NCI-H345 (cell line): Measurements from ENCODE around the gene PSMC5.

ENCODE experiments used
- DNase-seq: peaks from one replicate; lab custom pipeline; 2025; lab: John Stamatoyannopoulos, UW

PSMC5 gene

GRCh38 chr17:63820963-63821561 lies 6.2 kb upstream of the PSMC5 start:
- DNase-seq: no peak

- DNase-seq: no peak
These were observed 5.4 kb upstream of the PSMC5 start for GRCh38 chr17:63821804-63822203.

DNA sequence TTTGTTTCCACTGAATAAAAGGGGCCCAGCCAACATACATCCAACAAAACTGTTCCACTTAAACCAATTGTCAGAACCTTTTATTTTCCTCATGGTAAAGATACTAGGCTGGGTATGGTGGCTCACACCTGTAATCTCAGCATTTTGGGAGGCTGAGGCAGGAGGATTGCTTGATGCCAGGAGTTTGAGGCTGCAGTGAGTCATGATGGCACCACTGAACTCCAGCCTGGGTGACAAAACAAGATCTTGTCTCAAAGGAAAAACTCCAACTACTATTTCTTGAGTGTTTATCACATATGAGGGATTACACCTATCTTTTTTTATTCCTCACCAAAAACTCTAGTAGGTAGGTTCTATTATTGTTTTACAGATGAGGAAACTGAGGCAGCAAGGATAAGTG lies 4.7 kb upstream of the PSMC5 start:
- no peak for DNase-seq

- DNase-seq: no peak
These were observed 3.4 kb upstream of the PSMC5 start for GRCh38 chr17:63823659-63824331.

DNA sequence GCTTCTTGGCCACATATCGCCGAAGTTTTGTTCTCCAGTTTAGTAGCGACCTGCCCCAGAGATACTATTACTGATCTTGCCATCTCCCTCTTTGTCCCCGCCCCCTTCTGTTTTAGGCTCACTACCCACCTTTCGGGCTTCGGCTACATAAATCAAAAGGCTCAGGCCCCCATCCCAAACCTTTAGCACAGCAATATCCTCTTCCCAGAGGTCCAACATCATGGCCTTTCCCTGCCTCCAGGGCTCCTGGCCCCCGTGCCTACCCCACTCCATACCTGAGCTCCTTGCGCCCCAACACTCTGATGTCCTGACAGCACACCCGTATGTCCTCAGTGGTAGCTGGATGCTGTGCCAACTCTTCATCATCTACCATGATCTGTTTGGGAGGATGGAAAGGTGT lies 2.9 kb upstream of the PSMC5 start:
- DNase-seq: no peak

GRCh38 chr17:63826468-63827001 lies 696 bp upstream of the PSMC5 start:
- DNase-seq: no peak

- no peak for DNase-seq
These were observed 580 bp downstream of the PSMC5 start for GRCh38 chr17:63827801-63828221.

- DNase-seq: no peak
These were observed 1.7 kb downstream of the PSMC5 start for GRCh38 chr17:63828936-63829335.

DNA sequence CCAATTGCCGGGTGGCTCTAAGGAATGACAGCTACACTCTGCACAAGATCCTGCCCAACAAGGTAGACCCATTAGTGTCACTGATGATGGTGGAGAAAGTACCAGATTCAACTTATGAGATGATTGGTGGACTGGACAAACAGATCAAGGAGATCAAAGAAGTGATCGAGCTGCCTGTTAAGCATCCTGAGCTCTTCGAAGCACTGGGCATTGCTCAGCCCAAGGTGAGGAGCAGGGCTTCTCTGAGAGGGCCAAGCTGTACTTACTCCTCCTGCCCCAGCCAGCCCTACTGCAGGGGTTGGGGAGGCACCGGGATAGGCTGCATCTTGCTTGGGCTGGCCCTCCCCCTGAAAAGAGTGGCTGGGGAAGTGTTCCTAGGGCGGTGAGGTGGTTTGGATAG lies 3.0 kb downstream of the PSMC5 start:
- no peak for DNase-seq

- DNase-seq: no peak
These were observed 3.8 kb downstream of the PSMC5 start for GRCh38 chr17:63830904-63831491.

DNA sequence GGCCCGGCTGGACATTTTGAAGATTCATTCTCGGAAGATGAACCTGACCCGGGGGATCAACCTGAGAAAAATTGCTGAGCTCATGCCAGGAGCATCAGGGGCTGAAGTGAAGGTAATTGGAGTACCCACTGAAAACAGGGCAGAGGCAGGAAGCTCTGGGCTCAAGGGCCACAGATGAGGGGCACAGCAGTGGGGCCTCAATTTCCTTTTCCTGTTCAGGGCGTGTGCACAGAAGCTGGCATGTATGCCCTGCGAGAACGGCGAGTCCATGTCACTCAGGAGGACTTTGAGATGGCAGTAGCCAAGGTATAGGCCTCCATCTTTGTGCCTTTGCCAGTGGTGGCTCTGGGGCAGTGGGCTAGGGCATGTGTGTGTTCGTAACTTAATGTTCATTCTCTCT lies 4.3 kb downstream of the PSMC5 start:
- no peak for DNase-seq

DNA sequence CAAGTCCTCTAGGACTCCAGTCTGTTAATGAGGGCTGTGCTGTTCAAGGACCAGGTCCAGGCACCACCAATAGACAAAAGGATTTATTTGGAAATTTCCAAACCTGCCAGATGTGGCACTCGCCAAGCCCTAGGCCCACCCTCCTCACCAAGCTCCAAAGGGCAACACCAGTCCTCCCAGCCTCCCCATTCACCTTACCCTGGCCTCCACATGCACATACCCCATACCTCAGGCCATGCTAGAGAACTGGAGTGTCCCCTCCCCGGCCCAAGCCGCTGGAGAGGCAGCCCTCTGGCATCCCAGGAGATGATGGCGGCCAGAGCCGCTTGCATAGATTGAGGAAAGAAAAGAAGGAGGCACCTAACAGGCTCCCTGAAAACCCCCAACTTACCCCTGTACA lies 4.8 kb downstream of the PSMC5 start:
- DNase-seq: no peak

- no peak for DNase-seq
These were observed 5.2 kb downstream of the PSMC5 start for GRCh38 chr17:63832455-63832854.

DNA sequence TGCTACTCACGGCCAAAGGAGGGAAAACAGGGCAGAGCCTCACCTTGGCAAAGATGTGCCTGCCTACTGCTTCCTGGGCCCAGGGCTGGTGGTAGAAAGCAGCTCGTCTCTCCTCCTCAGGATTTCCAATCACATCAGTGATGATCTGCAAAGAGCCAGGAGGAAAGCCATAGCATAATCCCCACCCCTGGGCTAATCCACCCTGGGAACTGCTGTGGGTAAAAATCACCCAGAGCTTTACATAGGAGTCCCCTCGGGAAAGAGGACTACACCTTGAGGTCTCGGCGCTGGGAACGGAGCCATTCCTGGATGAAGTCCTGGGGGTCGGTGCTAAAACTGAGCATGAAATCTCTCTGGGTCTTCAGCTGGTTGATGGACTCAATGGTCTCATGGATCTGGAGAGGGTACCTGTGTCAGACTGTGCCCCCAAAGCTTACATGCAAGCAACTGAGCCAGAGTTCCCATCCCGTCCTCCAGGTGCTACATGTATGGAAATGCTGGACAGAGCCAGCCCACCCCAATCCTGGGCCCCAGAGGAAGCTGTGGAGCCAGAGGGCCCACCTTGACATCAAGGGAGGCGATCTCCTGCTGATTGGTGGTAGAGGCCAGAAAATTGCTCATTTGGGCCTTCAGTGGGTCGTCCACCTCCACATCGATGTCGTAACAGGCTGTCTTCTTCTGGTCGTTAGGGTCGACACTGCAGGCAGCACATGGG lies 6.0 kb downstream of the PSMC5 start:
- no peak for DNase-seq

DNA sequence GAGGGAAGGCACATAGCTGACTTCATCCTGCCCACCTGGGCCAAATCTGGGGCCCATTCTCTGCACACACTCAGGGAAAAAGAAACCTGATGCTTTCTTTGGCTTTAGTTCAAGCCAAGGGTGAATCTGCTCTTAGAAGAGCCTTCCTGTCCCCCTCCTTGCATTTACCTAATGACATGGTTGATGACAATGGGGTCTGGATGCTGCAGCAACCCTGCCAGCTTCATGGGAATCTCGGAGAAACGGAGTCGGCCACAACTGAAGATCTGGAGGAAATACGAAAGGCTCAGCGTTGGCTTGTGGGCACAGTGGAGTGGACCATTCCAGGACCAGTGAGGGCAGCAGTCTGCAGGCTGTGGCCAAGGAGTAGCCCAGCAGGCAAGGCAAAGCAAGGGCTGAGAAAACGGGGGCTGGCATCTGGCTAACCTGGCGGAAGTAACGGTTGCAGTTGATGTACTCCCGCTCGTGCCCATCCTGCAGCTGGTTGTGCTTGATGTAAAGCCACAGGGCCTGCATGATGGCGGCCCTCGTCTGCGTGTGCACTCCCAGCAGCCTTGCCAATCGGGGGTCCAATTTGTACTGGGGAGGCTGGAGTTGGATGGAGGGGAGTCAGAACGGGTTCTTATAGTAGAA lies 6.6 kb downstream of the PSMC5 start:
- DNase-seq: no peak

DNA sequence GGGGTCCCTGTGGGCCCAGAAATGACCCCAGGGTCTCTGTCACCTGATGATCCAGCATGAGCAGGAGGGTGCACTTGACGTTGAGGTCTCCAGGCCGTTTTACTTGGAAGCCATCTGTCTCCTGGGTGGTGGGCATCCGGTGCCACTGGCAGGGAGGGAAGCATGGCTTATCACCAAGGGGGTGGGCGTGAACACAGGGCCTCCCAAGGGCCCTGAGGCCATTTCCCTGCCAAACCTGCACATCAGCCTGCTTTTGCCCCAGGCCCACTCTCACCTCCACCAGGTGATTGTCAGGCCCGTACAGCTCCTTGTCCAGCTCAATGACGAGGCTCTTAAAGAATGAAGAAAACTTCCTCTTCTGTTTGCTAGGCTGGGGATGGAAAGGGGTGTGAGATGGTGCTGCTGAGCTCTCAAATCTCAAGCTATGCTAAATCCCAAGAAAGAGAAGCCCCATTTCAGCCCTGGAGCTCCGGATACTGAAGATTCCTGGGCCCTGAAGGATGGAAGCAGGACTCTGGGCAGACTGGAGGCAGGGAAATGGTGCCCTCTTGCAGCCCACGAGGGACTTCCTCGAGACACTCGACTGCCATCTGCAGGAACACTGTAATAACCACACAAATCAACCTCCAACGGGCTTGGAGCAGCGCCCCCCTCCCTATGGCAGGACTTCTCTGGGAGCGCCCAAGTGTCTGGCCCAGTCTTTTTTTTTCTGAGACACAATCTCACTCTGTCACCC lies 7.4 kb downstream of the PSMC5 start:
- DNase-seq: no peak

DNA sequence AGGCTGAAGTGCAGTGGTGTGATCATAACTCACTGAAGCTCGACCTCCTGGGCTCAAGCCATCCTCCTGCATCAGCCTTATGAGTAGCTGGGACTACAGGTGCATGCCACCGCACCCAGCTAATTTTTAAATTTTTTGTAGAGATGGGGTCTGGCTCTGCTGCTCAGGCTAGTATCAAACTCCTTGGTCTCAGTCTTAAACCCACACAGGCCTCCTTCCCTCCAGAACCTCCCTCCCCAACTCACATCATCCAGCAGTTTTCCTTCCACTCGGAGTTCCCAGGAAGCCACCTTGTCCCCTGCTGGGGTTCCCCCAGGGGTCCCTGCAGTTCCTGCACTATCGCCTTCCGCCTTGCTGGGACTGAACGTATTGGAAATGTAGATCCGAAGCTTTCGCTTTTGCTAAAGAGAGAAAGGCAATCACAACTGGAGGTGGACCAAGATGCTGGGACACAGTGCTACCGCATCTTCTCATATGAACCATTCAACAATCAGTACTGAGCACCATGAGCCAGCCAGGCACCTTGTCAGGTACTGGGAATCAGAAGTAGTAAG lies 8.0 kb downstream of the PSMC5 start:
- DNase-seq: no peak

- no peak for DNase-seq
These were observed 9.6 kb downstream of the PSMC5 start for GRCh38 chr17:63836811-63837210.

DNA sequence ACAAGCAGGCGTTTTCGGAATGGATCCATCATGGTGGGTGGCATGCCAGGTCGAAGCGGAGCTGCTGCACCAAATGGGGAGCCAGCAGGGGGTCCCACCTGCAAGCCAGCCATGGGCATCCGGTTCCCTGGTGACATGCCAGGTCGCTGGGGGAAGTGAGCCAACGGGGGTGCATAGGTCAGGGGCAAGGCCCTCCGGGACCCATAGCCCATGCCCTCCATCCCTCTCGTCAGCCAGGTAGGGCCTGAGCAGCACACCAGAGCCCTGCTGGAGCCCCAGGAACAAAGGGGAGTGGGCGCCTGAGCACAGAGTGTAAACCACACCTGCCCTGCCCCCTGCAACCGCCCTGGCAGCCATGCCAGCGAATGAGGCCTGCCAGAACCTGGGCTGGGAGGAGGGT lies 10.2 kb downstream of the PSMC5 start:
- no peak for DNase-seq

DNA sequence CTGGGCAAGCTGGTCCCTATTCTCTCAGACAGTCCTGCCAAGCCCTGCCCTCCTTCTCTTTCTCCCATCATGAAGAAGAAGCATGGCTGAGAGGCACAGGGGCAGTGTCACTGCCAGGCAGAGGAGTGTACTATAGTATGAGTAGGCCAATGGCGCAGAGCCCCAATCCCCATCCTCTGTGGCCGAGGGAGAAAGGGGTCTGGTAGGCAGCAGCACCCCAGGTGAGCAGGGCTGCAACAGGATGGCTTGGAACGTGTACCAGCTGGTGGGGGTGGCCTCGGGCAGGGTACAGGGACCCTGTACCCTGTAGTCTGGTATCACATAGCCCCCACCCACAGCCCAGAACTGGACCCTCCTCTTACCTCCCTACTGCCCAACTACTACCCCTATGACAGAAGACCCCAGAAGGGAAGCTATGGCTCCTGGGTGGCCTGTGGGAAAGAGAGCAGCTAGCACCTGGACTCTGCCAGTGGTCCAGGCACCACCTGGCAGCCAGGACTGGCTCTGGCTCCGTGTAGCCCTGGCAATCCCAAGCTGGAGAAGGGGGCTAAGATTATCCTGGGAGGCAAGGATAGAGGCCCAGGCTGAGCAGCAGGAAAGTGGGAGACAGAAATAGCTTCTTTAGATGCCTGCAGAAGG lies 10.8 kb downstream of the PSMC5 start:
- DNase-seq: no peak

GRCh38 chr17:63838631-63839171 lies 11.5 kb downstream of the PSMC5 start:
- DNase-seq: peak; percentile 17
